ENCODE measurements around the gene CACNG8. TPM values are rescaled to one million over a fixed set of nuclear protein-coding genes. Genes with fewer than 3 reads are reported as not detected.
A peak's percentile ranks its signal among the peaks of the same experiment; 100 is the strongest.

CACNG8 gene
- total RNA-seq, 1 donor from 2014 or later, result 4.1 TPM

- FAIRE-seq (no peak), DNase-seq (ENCODE audit: low spot score in 2 of 2) (no peak)
Measured at GRCh38 chr19:53960886-53961285, 1.9 kb upstream of the CACNG8 start.

DNA sequence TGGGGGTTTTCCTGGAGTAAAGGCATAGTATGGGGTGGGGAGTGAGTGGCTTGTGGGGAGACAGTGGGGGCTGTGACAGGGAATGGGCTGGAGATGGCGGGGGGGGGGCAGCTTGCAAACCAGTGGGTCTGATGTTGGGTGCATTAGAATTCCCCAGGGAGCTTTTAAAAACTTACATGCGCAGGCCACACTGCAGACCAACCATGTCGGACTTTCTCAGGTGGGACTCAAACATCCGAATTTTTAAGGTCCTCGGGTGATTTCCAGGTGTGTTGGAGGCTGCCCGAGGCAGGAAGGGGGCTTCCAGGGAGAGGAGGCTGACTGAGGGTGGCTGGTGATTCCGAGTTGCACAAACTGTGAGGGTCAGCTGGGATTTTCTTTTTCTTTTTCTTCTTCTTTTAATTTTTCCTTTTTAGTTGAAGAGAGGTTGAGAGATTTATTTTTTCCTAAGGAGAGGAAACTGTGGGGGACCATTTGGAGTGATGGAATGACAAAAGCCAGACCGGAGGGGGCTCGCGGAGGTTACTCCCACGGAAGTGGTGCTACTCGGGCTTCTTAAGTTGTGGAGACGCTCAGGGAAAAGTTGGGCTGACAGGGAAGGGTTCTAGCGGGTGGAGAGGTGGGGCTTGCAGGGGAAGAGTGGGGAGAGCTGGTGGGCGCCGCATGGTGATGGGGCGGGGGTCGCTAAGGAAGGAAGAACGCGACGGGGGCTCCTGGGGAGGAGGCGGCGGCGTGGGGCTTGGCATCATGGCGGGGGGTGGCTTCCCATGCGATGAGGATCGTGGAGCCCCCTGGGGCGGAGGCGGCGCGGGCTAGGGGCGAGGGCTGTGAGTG is 997 bp upstream of the CACNG8 start:
- no peak for FAIRE-seq

DNA sequence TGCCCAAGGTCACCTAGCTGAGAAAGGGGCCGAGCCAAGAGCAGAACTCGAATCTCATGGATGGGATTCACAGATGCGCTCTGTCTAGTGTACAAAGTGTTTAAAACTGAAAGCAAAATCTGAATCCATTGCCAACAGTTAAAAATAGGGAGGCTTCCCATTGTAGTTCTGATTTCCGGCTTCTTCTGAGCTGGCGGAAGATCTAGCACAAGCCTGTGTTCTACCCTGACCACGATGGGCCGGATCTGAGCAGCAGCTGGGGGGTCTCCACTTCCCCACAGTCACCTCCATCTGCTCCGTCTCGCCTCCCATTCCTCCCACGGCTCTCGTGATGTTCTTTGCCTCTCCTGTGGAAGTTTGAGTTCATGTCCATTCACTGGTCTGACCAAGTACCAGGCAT is 2.4 kb downstream of the CACNG8 start:
- no peak for DNase-seq (ENCODE audit: low spot score in 2 of 2)
- no peak for FAIRE-seq

More for the DNA sequence above, 997 bp upstream of the CACNG8 start:
- DNase-seq (ENCODE audit: low spot score in 2 of 2), result no peak

DNA sequence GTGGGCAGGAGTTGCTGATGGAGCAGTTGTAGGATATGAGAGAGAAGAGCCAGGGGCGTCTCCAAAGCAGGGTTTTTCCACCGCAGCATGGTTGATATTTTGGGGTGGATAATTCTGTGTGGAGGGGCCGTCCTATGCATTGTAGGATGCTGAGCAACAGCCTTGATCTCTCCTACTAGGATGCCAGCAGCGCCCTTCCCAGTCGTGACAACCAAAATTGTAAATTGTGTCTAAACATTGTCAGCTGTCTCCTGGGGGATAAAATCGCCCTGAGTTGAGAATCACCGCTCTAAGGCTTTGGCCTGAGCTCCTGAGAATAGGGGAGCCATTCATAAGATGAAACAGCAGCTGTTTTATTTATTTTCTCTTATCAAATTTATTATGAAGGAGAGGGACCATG is 4.2 kb downstream of the CACNG8 start:
- FAIRE-seq, result no peak

GRCh38 chr19:53969366-53969765 is 6.6 kb downstream of the CACNG8 start:
- no peak for DNase-seq (ENCODE audit: low spot score in 2 of 2)
- FAIRE-seq, result no peak

More for the DNA sequence above, 4.2 kb downstream of the CACNG8 start:
- no peak for DNase-seq (ENCODE audit: low spot score in 2 of 2)

DNA sequence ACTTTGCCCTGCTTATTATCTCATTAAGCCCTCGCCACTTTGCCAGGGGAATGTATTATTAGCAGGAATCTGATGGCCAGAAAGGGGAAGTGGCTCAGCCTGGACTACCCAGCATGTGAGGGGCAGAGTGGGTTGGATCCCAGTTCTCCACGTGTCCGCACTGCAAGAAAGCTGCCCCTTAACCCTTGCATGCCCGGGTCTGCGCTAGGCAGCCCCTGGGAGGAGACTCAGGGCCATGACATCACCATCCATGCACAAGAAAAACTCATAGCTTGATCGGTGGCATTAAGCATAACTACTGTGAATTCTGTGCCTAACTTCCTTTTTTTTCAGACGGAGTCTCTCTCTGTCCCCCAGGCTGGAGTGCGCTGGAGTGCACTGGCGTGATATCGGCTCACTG is 8.9 kb downstream of the CACNG8 start:
- DNase-seq (ENCODE audit: low spot score in 2 of 2), result no peak
- FAIRE-seq, result no peak

- FAIRE-seq, result no peak
- DNase-seq (ENCODE audit: low spot score in 2 of 2), result peak; percentile 81 to 85
Measured at GRCh38 chr19:53977429-53977990, 14.8 kb downstream of the CACNG8 start.

DNA sequence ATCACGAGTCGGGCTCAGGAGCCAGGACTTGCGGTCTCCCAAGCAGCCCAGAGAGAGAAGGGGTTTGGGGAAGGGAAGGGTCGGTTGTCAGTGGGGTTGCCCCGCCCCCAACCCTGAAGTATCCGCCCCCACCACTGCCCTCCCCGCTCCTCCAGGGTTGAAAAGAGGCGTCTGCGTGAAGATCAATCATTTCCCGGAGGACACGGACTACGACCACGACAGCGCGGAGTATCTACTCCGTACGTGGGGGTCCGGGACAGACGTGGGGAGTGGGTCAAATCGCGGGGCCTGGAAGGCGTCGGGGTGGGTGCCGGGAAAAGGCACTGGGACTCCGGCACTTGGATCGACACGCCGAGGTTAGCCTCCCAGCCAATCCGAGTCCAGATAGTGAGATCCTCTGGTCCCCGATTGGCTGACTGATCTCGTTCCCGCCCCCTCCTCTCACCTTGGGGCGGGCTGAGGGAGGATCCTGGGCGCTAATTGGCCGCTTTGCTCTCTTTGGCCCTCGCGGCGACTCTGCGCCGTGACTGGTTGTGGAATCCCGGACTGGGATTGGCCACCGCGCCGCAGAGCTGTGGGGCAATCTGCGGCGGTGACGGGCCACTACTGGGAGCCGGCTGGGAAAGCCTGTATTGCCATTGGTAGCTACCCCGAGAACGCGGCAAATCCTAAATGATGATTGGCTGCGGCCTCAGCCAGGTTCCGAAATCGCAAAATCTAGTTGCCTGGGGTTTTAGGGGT is 15.4 kb downstream of the CACNG8 start:
- DNase-seq (ENCODE audit: low spot score in 2 of 2), result peak; percentile 70 to 76
- no peak for FAIRE-seq

GRCh38 chr19:53978975-53979801 is 16.5 kb downstream of the CACNG8 start:
- no peak for FAIRE-seq

GRCh38 chr19:53980539-53981375 is 18.0 kb downstream of the CACNG8 start:
- no peak for FAIRE-seq
- DNase-seq (ENCODE audit: low spot score in 2 of 2), result no peak

More at GRCh38 chr19:53978975-53979801, 16.5 kb downstream of the CACNG8 start:
- DNase-seq (ENCODE audit: low spot score in 2 of 2), result no peak

DNA sequence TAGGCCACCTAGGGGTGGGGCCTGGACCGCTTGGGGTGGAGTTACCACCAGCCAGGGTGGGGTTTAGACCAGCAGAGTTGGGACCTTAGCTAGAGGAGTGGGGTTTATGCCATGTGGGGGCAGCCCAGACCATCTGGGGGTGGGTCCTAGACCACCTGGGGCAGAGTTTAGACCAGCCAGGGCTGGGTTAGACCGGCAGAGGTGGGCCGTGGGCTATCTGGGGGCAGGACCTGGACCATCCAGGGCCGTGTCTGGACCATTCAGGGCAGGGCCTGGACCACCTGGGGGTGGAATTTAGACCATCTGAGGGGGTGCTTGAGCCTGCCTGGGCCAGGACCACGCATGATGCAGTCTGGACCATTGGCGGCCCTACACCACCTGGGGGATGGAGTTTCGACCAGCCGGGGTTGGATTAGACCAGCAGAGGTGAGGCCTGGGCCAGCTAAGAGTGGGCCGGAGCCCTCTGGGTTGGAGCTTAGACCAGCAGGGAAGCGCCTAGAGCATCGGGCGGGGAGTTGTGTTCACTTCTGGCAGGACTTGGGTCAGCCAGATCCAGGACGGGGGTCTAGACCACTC is 18.7 kb downstream of the CACNG8 start:
- FAIRE-seq (no peak), DNase-seq (ENCODE audit: low spot score in 2 of 2) (no peak)

DNA sequence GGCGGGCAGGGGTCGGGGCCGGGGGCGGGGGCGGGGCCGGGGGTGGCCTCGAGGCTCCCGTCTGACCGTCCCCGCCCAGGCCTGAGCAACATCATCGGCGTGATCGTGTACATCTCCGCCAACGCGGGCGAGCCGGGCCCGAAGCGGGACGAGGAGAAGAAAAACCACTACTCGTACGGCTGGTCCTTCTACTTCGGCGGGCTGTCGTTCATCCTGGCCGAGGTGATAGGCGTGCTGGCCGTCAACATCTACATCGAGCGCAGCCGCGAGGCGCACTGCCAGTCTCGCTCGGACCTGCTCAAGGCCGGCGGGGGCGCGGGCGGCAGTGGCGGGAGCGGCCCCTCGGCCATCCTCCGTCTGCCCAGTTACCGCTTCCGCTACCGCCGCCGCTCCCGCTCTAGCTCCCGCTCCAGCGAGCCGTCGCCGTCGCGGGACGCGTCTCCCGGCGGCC is 19.3 kb downstream of the CACNG8 start:
- DNase-seq (ENCODE audit: low spot score in 2 of 2) (peak; percentile 53 to 59), FAIRE-seq (no peak)

DNA sequence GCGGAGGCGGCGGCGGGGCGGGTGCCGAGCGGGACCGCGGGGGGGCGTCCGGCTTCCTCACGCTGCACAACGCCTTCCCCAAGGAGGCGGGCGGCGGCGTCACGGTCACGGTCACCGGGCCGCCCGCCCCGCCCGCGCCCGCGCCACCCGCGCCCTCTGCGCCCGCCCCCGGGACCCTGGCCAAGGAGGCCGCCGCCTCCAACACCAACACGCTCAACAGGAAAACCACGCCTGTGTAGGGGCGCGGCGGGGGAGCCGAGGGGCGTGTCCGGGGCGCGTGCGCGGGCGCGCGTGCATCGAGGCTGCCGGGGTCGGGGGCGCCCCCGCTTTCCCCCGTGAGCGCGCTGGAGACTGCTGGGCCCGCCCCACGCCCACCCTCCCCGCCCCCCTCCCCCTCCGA is 19.9 kb downstream of the CACNG8 start:
- DNase-seq (ENCODE audit: low spot score in 2 of 2) (peak; percentile 56 to 70), FAIRE-seq (no peak)

- DNase-seq (ENCODE audit: low spot score in 2 of 2), result no peak
- no peak for FAIRE-seq
Measured at GRCh38 chr19:53983457-53984289, 20.9 kb downstream of the CACNG8 start.

DNA sequence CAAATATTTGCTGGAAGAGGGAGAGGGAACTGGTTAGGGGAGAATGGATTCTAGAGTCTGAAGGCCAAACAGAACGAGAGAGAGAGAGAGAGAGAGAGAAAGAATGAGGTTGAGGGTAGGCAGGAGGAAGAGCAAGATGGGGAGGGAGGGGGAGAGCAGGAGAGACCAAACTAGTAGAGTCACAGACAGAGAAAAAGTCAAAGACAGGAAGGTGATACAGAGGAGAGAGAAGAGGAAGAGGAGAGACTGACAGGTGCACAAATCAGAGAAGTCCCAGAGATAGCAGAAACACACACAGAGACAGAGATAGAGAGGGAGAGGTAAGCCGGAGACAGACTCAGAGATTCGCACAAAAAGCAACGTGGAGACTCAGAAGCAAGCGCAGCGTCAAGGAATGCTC is 23.1 kb downstream of the CACNG8 start:
- no peak for DNase-seq (ENCODE audit: low spot score in 2 of 2)
- no peak for FAIRE-seq

GRCh38 chr19:53988981-53989380 is 26.2 kb downstream of the CACNG8 start:
- DNase-seq (ENCODE audit: low spot score in 2 of 2) (no peak), FAIRE-seq (no peak)

DNA sequence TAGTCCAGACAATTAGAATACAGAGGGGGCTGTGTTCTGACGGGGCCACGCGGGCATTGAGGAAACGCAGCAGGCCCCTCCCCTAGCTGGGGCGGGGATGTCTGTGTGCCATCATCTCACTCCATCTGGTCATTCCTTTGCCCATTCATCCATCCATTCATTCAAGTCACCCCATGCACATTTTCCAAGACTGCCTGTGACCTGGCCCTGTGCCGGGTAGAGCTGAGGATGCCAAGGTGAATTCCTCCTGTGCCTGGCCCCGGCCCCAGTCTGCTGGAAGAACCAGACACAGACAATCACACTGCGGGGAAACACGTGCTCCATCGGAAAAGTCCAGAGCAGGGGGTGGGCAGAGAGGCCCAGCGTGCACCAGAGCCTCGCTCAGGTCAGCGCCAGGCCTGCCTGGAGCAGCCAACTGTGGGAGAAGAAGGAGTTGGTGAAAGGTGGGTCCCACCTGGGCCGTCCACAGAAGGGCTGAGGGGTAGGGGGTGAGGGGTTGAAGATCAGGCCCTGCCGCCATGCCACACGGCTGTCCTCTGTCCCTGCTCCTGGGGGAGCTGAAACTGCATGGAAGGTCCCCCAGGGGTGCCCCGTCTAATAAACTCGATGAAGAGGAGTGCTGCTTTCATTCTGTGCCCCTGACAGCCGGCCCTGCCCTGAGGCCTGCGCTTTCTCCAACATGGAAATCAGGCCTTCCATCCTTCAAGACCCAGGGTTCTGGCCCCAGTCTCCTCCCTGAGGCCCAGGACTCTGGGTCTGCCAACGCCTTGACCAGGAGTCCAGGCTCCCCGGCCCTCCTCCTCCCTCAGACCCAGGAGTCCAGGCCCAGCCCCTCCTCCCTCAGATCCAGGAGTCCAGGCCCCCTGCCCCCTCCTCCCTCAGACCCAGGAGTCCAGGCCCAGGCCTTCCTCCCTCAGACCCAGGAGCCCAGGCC is 27.1 kb downstream of the CACNG8 start:
- DNase-seq (ENCODE audit: low spot score in 2 of 2) (no peak), FAIRE-seq (no peak)
